Dedifferentiated amniotic fluid mesenchymal stem cell (primary cell): ENCODE measurements around the gene GOT1.

Experiments used
- DNase-seq: peaks from one replicate; pipeline ENCODE4 v3.0.0-alpha.2; 2016; ENCODE audit errors: extremely low spot score

Gene GOT1

GRCh38 chr10:99433378-99434020 is 3.1 kb upstream of the GOT1 start:
- DNase-seq = no peak

GRCh38 chr10:99432881-99433280 is 2.5 kb upstream of the GOT1 start:
- DNase-seq = no peak

GRCh38 chr10:99432047-99432446 is 1.6 kb upstream of the GOT1 start:
- DNase-seq = no peak

- DNase-seq = peak; percentile 35
Observed at GRCh38 chr10:99431190-99431760, 851 bp upstream of the GOT1 start.

GRCh38 chr10:99430116-99430450 is 341 bp downstream of the GOT1 start:
- no peak for DNase-seq

GRCh38 chr10:99429517-99430095 is 818 bp downstream of the GOT1 start:
- no peak for DNase-seq

- no peak for DNase-seq
Observed at GRCh38 chr10:99427566-99428190, 2.7 kb downstream of the GOT1 start.

- DNase-seq = no peak
Observed at GRCh38 chr10:99426689-99427088, 3.7 kb downstream of the GOT1 start.

GRCh38 chr10:99425204-99425603 is 5.2 kb downstream of the GOT1 start:
- DNase-seq = no peak

GRCh38 chr10:99424656-99425055 is 5.8 kb downstream of the GOT1 start:
- DNase-seq = no peak

- DNase-seq = no peak
Observed at GRCh38 chr10:99422529-99423096, 7.8 kb downstream of the GOT1 start.

GRCh38 chr10:99421233-99421739 is 9.1 kb downstream of the GOT1 start:
- no peak for DNase-seq

- DNase-seq = no peak
Observed at GRCh38 chr10:99419688-99420087, 10.7 kb downstream of the GOT1 start.

GRCh38 chr10:99418910-99419624 is 11.4 kb downstream of the GOT1 start:
- no peak for DNase-seq

GRCh38 chr10:99412099-99412498 is 18.3 kb downstream of the GOT1 start:
- DNase-seq = no peak

- no peak for DNase-seq
Observed at GRCh38 chr10:99411546-99411945, 18.9 kb downstream of the GOT1 start.

- DNase-seq = no peak
Observed at GRCh38 chr10:99410876-99411275, 19.5 kb downstream of the GOT1 start.

- no peak for DNase-seq
Observed at GRCh38 chr10:99410146-99410545, 20.3 kb downstream of the GOT1 start.

GRCh38 chr10:99406149-99406548 is 24.3 kb downstream of the GOT1 start:
- no peak for DNase-seq

- DNase-seq = no peak
Observed at GRCh38 chr10:99403674-99404073, 26.8 kb downstream of the GOT1 start.

GRCh38 chr10:99399664-99400063 is 30.8 kb downstream of the GOT1 start:
- DNase-seq = no peak

- DNase-seq = no peak
Observed at GRCh38 chr10:99396471-99396870, 34.0 kb downstream of the GOT1 start.
